ENCODE measurements around the gene AOAH.

DNA sequence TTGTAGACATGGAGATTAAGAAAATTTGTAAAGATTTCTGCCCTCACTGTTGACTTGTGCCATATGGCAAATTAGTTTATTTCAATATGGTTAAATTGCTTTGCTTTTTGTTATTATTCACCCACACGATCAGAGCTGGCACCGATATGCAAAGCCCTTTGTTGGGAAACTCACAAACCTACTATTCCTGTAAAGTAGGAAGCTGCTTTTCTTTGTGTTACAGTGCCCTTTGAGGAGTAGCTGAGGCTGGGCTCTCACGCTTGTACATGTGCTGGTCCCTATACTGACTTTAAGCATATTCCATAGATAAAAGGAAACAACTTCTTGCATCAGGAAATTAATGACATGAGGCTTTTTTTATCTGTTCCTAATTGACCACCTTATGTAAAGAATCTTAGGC lies 17.6 kb upstream of the AOAH start:
- TF ChIP-seq, protein P1, sequence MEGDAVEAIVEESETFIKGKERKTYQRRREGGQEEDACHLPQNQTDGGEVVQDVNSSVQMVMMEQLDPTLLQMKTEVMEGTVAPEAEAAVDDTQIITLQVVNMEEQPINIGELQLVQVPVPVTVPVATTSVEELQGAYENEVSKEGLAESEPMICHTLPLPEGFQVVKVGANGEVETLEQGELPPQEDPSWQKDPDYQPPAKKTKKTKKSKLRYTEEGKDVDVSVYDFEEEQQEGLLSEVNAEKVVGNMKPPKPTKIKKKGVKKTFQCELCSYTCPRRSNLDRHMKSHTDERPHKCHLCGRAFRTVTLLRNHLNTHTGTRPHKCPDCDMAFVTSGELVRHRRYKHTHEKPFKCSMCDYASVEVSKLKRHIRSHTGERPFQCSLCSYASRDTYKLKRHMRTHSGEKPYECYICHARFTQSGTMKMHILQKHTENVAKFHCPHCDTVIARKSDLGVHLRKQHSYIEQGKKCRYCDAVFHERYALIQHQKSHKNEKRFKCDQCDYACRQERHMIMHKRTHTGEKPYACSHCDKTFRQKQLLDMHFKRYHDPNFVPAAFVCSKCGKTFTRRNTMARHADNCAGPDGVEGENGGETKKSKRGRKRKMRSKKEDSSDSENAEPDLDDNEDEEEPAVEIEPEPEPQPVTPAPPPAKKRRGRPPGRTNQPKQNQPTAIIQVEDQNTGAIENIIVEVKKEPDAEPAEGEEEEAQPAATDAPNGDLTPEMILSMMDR (IDR thresholded peaks at IDR 0.05) = no peak
- TF ChIP-seq POLR2A (IDR thresholded peaks at IDR 0.05) (no peak), POLR2AphosphoS5 (IDR thresholded peaks at IDR 0.05) (no peak), EP300 (IDR thresholded peaks at IDR 0.05) (no peak)
